Measurements from ENCODE around the gene TNFRSF25.

Gene TNFRSF25

GRCh38 chr1:6500544-6501278 lies 34.7 kb upstream of the TNFRSF25 start:
- peak overlapping the region; percentile 50 to 75 for H3K27ac ChIP-seq
- TF ChIP-seq CTCF (IDR thresholded peaks at IDR 0.05) = no peak
- peaks cover 5 to 71% (median 53%) of the 10 kb centered on the region in 4 donors for H3K4me1 ChIP-seq
- no peaks in the 10 kb centered on the region for H3K36me3 ChIP-seq
- intact Hi-C loops (cut with DNase I; ENCODE audit: low total_unique reads) = no loop called here
- no peaks in the 10 kb centered on the region for H3K9me3 ChIP-seq
- peak in 1 of 2 donors; percentile 80 for DNase-seq
- H3K27me3 ChIP-seq = no peaks in the 10 kb centered on the region
- H3K4me3 ChIP-seq = peak overlapping the region in 1 of 2 donors; percentile 1

GRCh38 chr1:6499296-6499695 lies 33.3 kb upstream of the TNFRSF25 start:
- Histone ChIP-seq H3K4me3 (no peak overlapping the region), H3K36me3 (no peaks in the 10 kb centered on the region), H3K27ac (peak overlapping the region in 1 of 2 donors; percentile 40), H3K27me3 (no peaks in the 10 kb centered on the region), H3K4me1 (peaks cover 5 to 71% (median 53%) of the 10 kb centered on the region in 4 donors), H3K9me3 (no peaks in the 10 kb centered on the region)
- intact Hi-C loops (cut with DNase I; ENCODE audit: low total_unique reads) = no loop called here
- TF ChIP-seq CTCF (IDR thresholded peaks at IDR 0.05) = no peak
- DNase-seq = no peak

GRCh38 chr1:6498576-6499111 lies 32.7 kb upstream of the TNFRSF25 start:
- H3K4me1 ChIP-seq = peaks cover 5 to 71% (median 53%) of the 10 kb centered on the region in 4 donors
- DNase-seq = no peak
- peak overlapping the region in 1 of 2 donors; percentile 40 for H3K27ac ChIP-seq
- H3K36me3 ChIP-seq = no peaks in the 10 kb centered on the region
- H3K27me3 ChIP-seq = no peaks in the 10 kb centered on the region
- no peak overlapping the region for H3K4me3 ChIP-seq
- intact Hi-C loops (cut with DNase I; ENCODE audit: low total_unique reads) = no loop called here
- H3K9me3 ChIP-seq = no peaks in the 10 kb centered on the region
- TF ChIP-seq CTCF (IDR thresholded peaks at IDR 0.05) = no peak

- TF ChIP-seq CTCF (IDR thresholded peaks at IDR 0.05) = no peak
- no peaks in the 10 kb centered on the region for H3K27me3 ChIP-seq
- intact Hi-C loops (cut with DNase I; ENCODE audit: low total_unique reads) = no loop called here
- no peaks in the 10 kb centered on the region for H3K9me3 ChIP-seq
- H3K27ac ChIP-seq = peak overlapping the region in 1 of 2 donors; percentile 54
- H3K36me3 ChIP-seq = no peaks in the 10 kb centered on the region
- no peak for DNase-seq
- peaks cover 5 to 68% (median 53%) of the 10 kb centered on the region in 4 donors for H3K4me1 ChIP-seq
- peak overlapping the region; percentile 55 to 65 for H3K4me3 ChIP-seq
These were observed 32.0 kb upstream of the TNFRSF25 start for GRCh38 chr1:6497867-6498575.

GRCh38 chr1:6497215-6497866 lies 31.4 kb upstream of the TNFRSF25 start:
- peak overlapping the region in 1 of 2 donors; percentile 59 for H3K27ac ChIP-seq
- H3K4me3 ChIP-seq = peak overlapping the region; percentile 55 to 65
- H3K9me3 ChIP-seq = no peaks in the 10 kb centered on the region
- peaks cover under 1 to 61% (median 46%) of the 10 kb centered on the region in 4 donors for H3K4me1 ChIP-seq
- no peaks in the 10 kb centered on the region for H3K27me3 ChIP-seq
- no peak for TF ChIP-seq CTCF (IDR thresholded peaks at IDR 0.05)
- no peak for DNase-seq
- no peaks in the 10 kb centered on the region for H3K36me3 ChIP-seq
- intact Hi-C loops (cut with DNase I; ENCODE audit: low total_unique reads) = no loop called here

Measured in tibial artery (tissue), 4 donors.